Measurements from ENCODE around the gene PTK7. TPM values are rescaled to one million over a fixed set of nuclear protein-coding genes. Genes with fewer than 3 reads are reported as not detected.

Gene PTK7
- total and polyA plus RNA-seq, 2 experiments from 2014 or later: 127 to 162 TPM

GRCh38 chr6:43055966-43056365, 20.1 kb upstream of the PTK7 start:
- peaks cover 28% of the 10 kb centered on the region for H3K4me1 ChIP-seq (ENCODE audit: insufficient read depth)
- no peaks in the 10 kb centered on the region for H3K9me3 ChIP-seq (ENCODE audit: low read depth)
- H3K27me3 ChIP-seq: no peaks in the 10 kb centered on the region
- no peaks in the 10 kb centered on the region for H3K36me3 ChIP-seq (replicated peaks; ENCODE audit: insufficient read depth, low read depth)
- TF ChIP-seq EZH2 (IDR thresholded peaks at IDR 0.05; ENCODE audit: borderline replicate concordance) (no peak), CTCF (IDR thresholded peaks at IDR 0.05; ENCODE audit: poor library complexity) (no peak), EZH2phosphoT487 (IDR thresholded peaks at IDR 0.05; ENCODE audit: low read depth, severe bottlenecking, unreplicated experiment) (no peak)
- H4K20me1 ChIP-seq (ENCODE audit: insufficient read depth, poor library complexity, severe bottlenecking): no peaks in the 10 kb centered on the region
- no peak for DNase-seq (ENCODE audit: low spot score)
- no peaks in the 10 kb centered on the region for H3K9me2 ChIP-seq (replicated peaks; ENCODE audit: insufficient read depth)
- no peak overlapping the region for H3K4me2 ChIP-seq
- H3K27ac ChIP-seq: no peak overlapping the region
- WGBS (ENCODE audit: low lambda C conversion rate, missing lambda C conversion rate): 87% methylated on average over 8 of the region's 8 CpGs
- no peak overlapping the region for H3K4me3 ChIP-seq
- H2AFZ ChIP-seq: no peak overlapping the region
- peaks cover 58% of the 10 kb centered on the region for H3K79me2 ChIP-seq

- H3K27ac ChIP-seq: peak overlapping the region; percentile 80
- H3K9me3 ChIP-seq (ENCODE audit: low read depth): no peaks in the 10 kb centered on the region
- H3K4me1 ChIP-seq (ENCODE audit: insufficient read depth): peaks cover 14% of the 10 kb centered on the region
- no peak overlapping the region for H2AFZ ChIP-seq
- peak overlapping the region; percentile 67 for H3K4me3 ChIP-seq
- H3K4me2 ChIP-seq: peak overlapping the region; percentile 85
- DNase-seq (ENCODE audit: low spot score): no peak
- TF ChIP-seq EZH2phosphoT487 (IDR thresholded peaks at IDR 0.05; ENCODE audit: low read depth, severe bottlenecking, unreplicated experiment): no peak
- no peak for TF ChIP-seq CTCF (IDR thresholded peaks at IDR 0.05; ENCODE audit: poor library complexity)
- TF ChIP-seq EZH2 (IDR thresholded peaks at IDR 0.05; ENCODE audit: borderline replicate concordance): no peak
- no peaks in the 10 kb centered on the region for H3K27me3 ChIP-seq
- H4K20me1 ChIP-seq (ENCODE audit: insufficient read depth, poor library complexity, severe bottlenecking): no peaks in the 10 kb centered on the region
- no peaks in the 10 kb centered on the region for H3K9me2 ChIP-seq (replicated peaks; ENCODE audit: insufficient read depth)
- H3K79me2 ChIP-seq: peaks cover 59% of the 10 kb centered on the region
- 80% methylated on average over 1 of the region's 1 CpG for WGBS (ENCODE audit: low lambda C conversion rate, missing lambda C conversion rate)
- H3K36me3 ChIP-seq (replicated peaks; ENCODE audit: insufficient read depth, low read depth): no peaks in the 10 kb centered on the region
Observed at GRCh38 chr6:43058531-43058930, 17.6 kb upstream of the PTK7 start.

DNA sequence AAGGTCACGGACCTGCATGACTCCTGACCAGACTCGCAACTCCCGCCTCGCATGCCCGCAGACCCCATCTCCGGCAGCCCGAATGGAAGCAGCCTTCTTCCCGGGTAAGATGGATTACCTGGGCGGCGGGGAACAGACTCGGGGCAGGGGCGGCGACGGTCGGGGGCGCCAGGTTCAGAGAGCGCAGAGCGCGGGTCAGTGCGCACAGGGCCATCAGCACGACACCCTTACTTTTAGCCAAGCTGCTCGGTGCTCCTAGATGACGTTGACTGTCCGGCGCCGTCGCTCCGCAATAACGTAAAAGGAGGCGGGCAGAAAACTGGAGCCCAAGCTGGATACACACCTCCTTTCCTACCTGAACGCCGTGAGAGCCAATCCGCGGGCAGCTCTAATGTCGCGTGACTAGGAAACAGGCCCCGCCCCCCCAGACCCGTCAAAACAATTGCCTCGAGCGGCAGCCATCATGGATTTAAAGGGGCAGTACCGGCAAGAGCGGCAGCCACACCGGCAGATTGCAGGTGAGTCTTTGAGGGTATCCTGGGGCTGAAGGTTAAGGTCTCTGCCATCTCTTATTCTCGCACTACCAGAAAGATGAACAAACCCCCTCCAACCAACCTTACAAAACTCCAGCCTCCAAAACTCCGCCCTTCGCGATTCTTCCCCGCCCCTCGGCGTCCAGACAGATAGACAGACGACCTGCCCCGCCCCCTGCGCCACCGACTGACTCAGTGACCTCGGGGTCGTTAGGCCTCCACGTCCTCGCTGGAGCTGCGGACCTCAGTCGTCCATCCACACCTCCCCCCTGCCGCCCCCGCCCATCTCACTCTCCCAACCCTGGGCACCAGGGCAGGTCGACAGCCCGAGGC, 16.7 kb upstream of the PTK7 start, which contains the start of the genes KLC4 and MRPL2:
KLC4 (plus strand) TSS at position 464 of the 866 bp plus-strand sequence. CDS start 1,705 bp downstream, outside the sequence.
MRPL2 (minus strand) TSS at position 267 of the 866 bp plus-strand sequence; CDS start at position 214, 53 bp downstream.
- no peak for TF ChIP-seq EZH2 (IDR thresholded peaks at IDR 0.05; ENCODE audit: borderline replicate concordance)
- no peak for TF ChIP-seq EZH2phosphoT487 (IDR thresholded peaks at IDR 0.05; ENCODE audit: low read depth, severe bottlenecking, unreplicated experiment)
- no peak for TF ChIP-seq CTCF (IDR thresholded peaks at IDR 0.05; ENCODE audit: poor library complexity)
- peak; percentile 99 for DNase-seq (ENCODE audit: low spot score)
- under 1% methylated on average over 53 of the region's 64 CpGs for WGBS (ENCODE audit: low lambda C conversion rate, missing lambda C conversion rate)
- H3K4me2 ChIP-seq: peak within 1 kb of the TSS; percentile 89
- no peaks in the 10 kb centered on the region for H3K9me2 ChIP-seq (replicated peaks; ENCODE audit: insufficient read depth)
- peaks cover 10% of the 10 kb centered on the region for H3K4me1 ChIP-seq (ENCODE audit: insufficient read depth)
- no peaks in the 10 kb centered on the region for H3K36me3 ChIP-seq (replicated peaks; ENCODE audit: insufficient read depth, low read depth)
- H2AFZ ChIP-seq: peak within 1 kb of the TSS; percentile 27
- H3K27me3 ChIP-seq: no peaks in the 10 kb centered on the region
- peak within 1 kb of the TSS; percentile 67 for H3K4me3 ChIP-seq
- peaks cover 64% of the 10 kb centered on the region for H3K79me2 ChIP-seq
- no peaks in the 10 kb centered on the region for H4K20me1 ChIP-seq (ENCODE audit: insufficient read depth, poor library complexity, severe bottlenecking)
- peak within 1 kb of the TSS; percentile 98 for H3K27ac ChIP-seq
- H3K9me3 ChIP-seq (ENCODE audit: low read depth): no peaks in the 10 kb centered on the region

Data from hepatocyte (in vitro differentiated cells).